HG02970 (cell line): ENCODE measurements around the gene C2orf78.

Experiments used
- ATAC-seq: cut with Tn5 transposase; IDR thresholded peaks from one replicate; pipeline ENCODE4 v1.9.1; 2021; ENCODE audit warnings: mild to moderate bottlenecking, moderate library complexity, moderate number of reproducible peaks; ENCODE audit not compliant: unreplicated experiment, low FRiP score

C2orf78 gene

DNA sequence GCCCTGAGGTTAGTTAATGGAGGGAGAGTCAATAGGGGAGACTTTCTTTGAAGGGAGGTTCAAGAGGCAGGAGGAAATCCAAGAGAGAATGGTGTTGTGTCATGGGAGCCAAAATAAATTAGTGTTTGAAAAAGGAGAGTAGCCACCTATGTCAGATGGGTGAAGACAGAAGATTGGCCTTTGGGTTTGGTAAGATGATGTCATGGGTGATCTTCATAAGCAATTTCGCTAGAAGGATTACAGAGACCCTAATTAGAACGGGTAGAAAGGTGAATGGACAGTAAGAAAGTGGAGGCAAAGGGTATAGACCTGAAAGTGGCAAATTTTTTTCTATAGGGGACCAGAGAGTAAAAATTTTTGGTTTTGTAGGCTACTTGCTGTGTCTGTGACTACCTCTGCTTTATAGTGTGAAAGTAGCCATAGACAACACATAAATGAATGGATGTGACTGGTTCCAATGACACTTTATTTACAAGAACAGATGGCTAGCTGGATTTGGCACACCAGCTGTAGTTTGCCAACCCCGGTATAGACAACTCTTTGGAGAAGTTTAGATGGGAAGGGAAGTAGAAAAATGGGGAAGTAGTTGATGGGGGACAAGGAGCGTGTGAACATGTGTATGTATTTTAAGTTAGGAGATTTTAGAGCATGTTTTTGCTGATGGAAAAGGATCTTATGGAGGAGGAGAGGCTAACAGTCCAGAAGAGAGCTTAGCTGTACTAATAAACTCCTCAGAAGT is 54.0 kb downstream of the C2orf78 start:
- ATAC-seq: no peak

DNA sequence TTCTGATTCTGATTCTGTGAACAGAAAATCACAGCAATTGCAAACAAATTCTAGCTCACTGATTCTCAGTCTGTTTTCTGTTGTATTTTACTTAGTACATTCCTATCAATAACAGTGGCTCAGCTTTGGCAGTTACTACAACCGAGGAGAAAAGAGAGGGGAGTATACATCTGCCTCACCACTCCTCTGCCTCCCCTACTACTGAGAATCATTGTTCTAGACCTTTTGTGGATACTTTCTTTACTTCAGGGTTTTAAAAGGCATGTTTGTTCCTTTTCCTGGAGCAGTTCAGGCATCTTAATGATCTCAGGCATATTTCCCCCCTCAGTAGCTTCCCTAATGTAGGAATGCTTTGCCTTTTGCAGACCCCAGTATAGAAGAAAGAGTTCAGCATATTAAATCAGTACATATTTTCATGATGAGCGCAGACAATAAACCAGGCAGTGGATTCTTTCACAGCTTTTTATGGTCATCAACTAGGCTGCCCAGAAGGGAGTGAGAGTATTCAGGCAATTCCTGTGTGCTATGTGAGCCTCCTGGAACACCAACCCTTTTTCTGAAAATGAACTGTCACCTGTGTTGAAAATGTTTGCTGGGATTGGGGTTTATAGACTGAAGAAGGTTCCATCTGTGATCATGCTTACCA is 55.0 kb downstream of the C2orf78 start:
- ATAC-seq: no peak

DNA sequence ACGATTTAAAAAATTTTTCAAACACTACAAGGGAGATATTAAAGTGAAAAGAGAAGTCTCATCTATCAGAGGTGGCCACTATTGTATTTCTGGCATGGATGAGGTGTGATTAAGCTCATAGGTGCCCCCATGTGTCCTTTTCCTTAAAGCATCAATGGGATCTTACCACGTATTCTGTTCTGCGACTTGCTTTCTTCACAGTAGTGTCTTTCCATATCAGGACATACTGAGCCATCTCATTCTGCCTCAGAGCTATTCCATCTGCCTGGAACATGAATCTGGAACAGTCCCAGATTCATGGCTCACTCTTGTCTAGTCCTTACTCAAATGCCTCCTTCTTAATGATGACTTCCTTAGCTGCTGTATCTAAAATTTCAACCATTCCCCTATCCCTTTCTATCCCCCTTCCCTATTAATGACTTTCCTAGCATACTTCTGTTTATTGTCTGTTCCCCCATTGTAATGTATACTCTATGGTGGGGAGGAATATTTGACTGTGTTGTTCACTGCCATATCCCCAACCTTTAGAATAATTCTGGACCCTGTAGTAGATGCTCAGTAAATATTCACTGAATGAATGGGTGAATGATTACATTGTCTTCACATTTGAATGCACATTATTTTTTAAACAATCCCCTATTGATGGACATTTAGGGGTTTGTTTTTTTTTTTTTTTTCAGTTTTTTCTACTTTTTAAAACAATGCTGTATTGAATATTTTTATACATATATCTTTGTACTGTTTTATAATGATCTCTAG is 55.8 kb downstream of the C2orf78 start:
- ATAC-seq: no peak

DNA sequence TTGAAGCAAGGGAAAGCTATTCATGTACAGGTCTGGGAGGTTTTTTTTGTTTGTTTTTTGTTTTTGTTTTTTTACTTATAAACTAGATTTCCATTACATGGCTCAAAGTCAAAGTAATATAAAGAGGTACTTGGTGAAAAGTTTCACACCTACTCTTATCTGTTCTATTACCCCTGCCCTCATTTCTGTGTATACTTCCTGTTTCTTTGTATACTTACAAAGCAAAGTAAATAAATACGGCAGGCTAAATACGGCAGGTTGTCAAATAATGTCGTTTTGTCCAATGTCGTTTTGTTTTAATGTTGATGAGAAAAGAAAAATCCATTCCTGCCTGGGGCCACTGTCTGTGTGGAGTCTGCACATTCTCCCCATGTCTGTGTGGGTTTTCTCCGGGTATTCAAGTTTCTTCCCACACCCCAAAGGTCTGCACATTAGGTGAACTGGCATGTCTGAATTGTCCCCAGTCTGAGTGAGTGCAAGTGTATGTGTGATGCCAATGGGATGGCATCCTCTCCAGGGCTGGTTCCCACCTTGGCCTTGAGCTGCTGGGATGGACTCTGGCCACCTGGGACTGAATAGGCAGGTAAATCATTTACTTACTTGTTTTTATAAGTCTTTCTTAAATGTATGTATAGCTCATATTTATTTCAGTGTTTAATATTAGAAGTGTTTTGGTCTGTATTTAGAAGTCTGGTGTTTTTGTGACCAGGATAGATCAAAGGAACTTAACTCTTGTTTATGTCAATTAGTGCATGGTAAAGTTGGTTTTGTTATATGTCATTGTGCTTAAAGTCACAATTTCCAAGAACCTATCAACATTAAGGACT is 58.1 kb downstream of the C2orf78 start:
- no peak for ATAC-seq

DNA sequence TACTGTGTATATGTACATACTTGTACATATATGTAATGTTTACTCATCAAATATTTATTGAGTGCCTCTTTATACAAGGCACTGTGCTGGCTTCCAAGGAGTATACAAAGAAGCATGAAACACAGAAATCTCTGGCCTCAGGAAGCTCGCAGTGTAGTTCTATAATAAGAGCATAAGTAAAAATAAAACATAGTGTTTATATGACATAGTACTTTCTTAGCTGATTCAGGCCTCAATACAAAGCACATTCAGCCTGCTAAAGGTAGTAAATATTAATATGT is 58.7 kb downstream of the C2orf78 start:
- ATAC-seq: no peak

DNA sequence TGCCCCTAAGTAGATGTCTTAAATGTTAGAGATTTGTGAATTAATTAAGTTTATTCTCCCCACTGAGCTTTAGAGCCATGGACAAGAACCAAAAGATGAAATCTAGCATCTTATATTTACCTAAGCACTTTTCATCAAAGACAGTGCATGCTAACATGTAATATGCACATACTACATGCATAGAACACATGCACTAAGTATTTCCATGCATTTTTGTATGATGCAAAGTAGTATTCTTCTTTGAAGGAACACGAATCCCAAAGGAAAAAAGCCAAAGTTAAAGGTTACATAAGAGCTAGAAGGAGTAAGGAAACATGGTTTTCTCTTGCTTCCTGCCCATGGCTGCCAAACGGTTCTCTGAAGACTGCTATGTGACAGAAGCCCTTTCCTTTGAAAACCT is 60.1 kb downstream of the C2orf78 start:
- ATAC-seq: no peak

DNA sequence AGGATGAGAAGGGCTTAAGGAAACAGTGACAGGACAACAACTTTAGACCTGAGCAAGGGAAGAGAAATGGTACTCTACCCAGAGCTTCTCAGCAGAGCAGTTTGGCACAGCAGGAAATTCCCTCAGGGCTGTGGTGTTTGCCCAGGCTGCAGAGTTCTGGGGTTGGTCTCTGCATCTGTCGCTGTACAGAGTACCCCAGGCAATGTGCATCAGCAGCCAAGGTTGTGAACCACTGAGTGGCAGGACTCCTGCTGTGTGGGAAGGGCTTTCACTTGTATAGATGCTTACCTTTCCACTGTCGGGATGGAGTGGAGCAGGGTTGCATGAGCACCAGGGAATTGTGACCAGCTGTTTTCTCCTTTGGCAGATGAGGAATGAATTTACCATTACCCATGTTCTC is 66.0 kb downstream of the C2orf78 start:
- no peak for ATAC-seq

DNA sequence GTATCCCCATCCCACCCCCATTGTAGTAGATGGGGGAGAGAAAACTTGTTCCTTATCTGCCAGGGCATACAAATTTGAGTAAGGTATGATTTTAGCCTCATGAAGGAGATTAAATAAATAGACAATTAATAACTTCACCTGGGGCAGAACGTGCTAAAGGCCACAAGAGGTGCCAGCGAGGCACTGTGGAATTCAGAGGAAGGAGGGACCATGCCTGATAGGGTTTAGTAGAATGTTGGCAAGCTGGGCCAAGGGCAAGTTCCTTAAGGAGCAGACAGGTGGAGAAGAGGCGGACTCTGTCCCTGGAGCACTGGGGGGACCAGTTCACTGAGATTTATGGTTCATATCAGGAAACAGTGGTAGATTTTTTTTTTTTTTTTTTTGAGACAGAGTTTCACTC is 67.3 kb downstream of the C2orf78 start:
- ATAC-seq: no peak

DNA sequence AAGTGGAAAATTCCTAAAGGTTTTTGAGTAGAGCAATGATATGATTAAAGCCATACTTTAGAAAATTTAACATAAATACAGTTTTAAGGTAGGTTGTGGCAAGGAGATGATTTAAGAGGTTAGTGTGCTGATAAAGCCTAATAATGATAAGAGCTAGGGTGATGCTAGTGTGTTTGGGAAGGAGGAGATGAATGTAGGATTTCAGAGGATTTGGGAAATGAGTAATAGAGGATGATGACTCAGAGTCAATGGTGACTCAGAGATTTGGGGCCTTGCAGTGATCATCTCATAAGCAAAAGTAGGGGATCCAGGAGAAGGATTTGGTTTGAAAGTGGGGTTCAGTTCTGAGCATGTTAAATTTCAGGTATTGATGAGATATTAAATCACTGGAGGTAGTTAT is 68.0 kb downstream of the C2orf78 start:
- ATAC-seq: no peak

DNA sequence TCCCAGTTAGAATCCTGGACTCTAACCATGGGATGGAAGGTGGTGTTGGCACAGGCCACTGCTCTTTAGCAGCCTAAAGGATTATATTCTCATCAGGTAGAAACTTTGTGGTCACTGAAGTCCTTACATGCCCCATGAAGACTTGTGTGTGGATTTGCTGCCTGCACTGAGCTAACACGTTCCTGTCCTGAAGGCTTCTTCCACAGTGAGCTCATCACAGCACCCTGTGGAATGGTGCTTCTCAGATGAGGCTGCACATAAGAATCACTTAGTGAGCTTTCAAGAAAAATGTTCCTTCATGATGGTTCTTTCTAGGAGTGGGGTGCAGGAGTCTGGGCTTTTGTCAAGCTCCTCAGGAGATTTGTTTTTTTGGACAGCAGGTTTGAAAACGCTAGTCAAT is 71.5 kb downstream of the C2orf78 start:
- ATAC-seq: no peak

DNA sequence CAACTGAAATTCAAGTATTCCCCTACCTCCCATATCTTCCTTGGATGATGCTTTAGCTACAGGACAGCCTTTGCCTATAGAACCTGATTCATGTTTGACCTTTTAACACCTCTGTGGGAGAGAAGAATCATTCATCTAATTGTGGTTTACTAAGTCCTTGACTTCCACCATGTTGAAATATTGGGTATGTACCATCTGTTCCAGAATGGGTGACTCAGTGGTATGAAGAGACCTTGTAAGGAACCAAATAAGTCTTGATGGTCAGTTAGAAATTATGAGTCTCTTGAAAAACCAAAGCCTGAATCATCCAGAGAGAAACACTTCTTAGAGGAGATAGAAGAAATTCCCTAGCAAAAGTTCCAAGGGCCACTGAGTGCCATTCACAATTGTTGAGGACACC is 72.2 kb downstream of the C2orf78 start:
- ATAC-seq: no peak

DNA sequence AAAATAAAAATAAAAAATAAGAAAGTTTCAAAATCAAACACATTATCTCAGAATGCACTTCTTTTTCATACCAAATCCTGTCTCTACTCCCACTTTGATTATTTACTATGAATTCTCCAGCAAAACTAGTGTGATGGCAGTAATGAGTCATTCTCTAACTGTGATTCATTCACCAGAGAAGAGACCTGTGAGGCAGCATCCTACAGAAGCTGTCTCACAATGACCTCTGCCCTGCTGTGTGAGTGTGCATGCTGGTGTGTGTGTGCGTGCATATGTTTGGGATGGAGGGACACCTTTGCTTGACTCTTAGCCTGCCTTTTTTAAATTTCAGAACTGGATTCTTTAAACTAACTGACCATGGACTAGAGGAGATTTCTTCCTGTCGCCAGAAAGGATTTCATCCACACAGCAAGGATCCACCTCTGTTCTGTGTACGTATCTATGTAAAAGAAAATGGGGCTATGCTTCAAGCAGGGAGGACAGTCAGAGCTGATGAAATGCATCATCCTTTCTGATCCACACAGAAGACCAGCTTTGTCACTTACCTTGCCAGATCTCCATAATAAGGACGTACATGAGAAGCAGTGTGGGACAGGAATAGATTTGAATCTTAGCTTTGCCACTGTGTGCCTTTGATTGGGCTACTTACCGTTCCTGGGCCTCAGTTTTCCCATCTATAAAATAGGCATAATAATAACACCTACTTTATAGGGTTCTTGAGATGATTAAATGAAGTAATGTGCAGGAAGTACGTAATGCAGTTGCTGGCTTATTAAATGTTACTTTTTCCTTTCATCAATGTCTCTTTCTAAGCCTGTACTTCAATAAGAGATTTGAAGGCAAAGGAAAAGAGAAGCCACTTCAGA is 76.0 kb downstream of the C2orf78 start:
- no peak for ATAC-seq

DNA sequence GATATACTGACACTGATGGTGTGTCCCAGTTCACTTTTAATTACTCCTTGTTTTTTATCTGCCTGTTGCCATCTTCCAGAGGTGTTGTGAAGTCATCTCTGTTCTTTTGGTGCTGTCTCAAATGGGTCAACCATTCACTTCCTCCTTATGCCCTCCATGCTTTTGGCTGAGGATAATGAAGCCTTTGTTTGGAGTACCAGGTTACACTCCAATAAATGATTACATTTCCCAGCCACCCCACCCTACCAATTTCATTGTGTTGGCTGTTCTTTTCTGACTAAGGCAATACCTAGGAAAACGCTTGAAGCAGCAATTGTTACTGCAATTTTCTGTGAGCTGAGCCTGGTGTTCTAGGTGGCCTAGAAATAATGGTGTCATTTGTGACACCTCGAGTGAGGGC is 79.0 kb downstream of the C2orf78 start:
- ATAC-seq: no peak
